Bronchial epithelial cell (primary cell): ENCODE measurements around the gene NALCN. TPM values are rescaled to one million over a fixed set of nuclear protein-coding genes. Genes with fewer than 3 reads are reported as not detected.

ENCODE experiments used
- DNase-seq: peaks from one replicate; pipeline ENCODE4 v3.0.0-alpha.2; 2010; ENCODE audit warnings: low read depth
- FAIRE-seq: peaks from 2 replicates; lab custom pipeline; 2011; peaks lifted over from hg19 to GRCh38; lab: Jason Lieb, UNC
- H3K27me3 ChIP-seq: 2 replicates; pipeline ENCODE4 v1.5.1; 2011; ENCODE audit warnings: low read length; ENCODE audit not compliant: control insufficient read depth, insufficient read depth
- H3K36me3 ChIP-seq: 2 replicates; pipeline ENCODE4 v1.5.1; 2011; ENCODE audit warnings: low read length; ENCODE audit not compliant: control insufficient read depth, insufficient read depth
- H3K4me3 ChIP-seq: 2 replicates; pipeline ENCODE4 v1.5.1; 2011; ENCODE audit warnings: mild to moderate bottlenecking, low read depth, low read length, control low read depth
- CTCF ChIP-seq: IDR thresholded peaks from 2 replicates; pipeline ENCODE4 v1.5.1; 2011; ENCODE audit warnings: mild to moderate bottlenecking, moderate library complexity, low read length, control low read depth, inconsistent platforms; ENCODE audit not compliant: insufficient read depth, severe bottlenecking
- total RNA-seq: library from RNA; depleted of rRNA; stranded (reverse); fragments of >200 nt; gene quantifications from 2 replicates; pipeline ENCODE4 v1.2.1, GENCODE V29; 2014

Gene NALCN
- total RNA-seq, 1 donor from 2014 or later: 0.26 TPM

- no peak for DNase-seq
- Histone ChIP-seq H3K27me3 (no peaks in the 10 kb centered on the region), H3K36me3 (no peaks in the 10 kb centered on the region), H3K4me3 (no peak overlapping the region)
- no peak for FAIRE-seq
- TF ChIP-seq CTCF: no peak
These were observed 300.0 kb downstream of the NALCN start for GRCh38 chr13:101116341-101116740.

GRCh38 chr13:101115762-101116171 lies 300.5 kb downstream of the NALCN start:
- TF ChIP-seq CTCF: no peak
- FAIRE-seq: no peak
- peak; percentile 3 for DNase-seq
- Histone ChIP-seq H3K36me3 (no peaks in the 10 kb centered on the region), H3K4me3 (no peak overlapping the region), H3K27me3 (no peaks in the 10 kb centered on the region)

GRCh38 chr13:101111894-101112293 lies 304.4 kb downstream of the NALCN start:
- peak; percentile 7 for DNase-seq
- FAIRE-seq: no peak
- Histone ChIP-seq H3K36me3 (no peaks in the 10 kb centered on the region), H3K27me3 (no peaks in the 10 kb centered on the region), H3K4me3 (no peak overlapping the region)
- no peak for TF ChIP-seq CTCF

- no peak for FAIRE-seq
- TF ChIP-seq CTCF: no peak
- H3K4me3 ChIP-seq: no peak overlapping the region
- no peaks in the 10 kb centered on the region for H3K36me3 ChIP-seq
- DNase-seq: no peak
- H3K27me3 ChIP-seq: no peaks in the 10 kb centered on the region
These were observed 307.3 kb downstream of the NALCN start for GRCh38 chr13:101109005-101109404.

GRCh38 chr13:101098873-101099272 lies 317.4 kb downstream of the NALCN start:
- FAIRE-seq (no peak), DNase-seq (no peak)
- no peaks in the 10 kb centered on the region for H3K27me3 ChIP-seq
- H3K4me3 ChIP-seq: no peak overlapping the region
- no peak for TF ChIP-seq CTCF
- H3K36me3 ChIP-seq: no peaks in the 10 kb centered on the region

- no peak overlapping the region for H3K4me3 ChIP-seq
- DNase-seq (peak; percentile 11), FAIRE-seq (no peak)
- no peaks in the 10 kb centered on the region for H3K27me3 ChIP-seq
- no peak for TF ChIP-seq CTCF
- H3K36me3 ChIP-seq: no peaks in the 10 kb centered on the region
These were observed 323.3 kb downstream of the NALCN start for GRCh38 chr13:101092985-101093384.
